K562 (cell line): ENCODE measurements around the gene INCA1. TPM values are rescaled to one million over a fixed set of nuclear protein-coding genes. Genes with fewer than 3 reads are reported as not detected.

Experiments used
- BDP1 ChIP-seq: IDR thresholded peaks from 3 replicates; pipeline ENCODE4 v1.6.1; 2011; ENCODE audit not compliant: insufficient read length, insufficient read depth
- CREB1 ChIP-seq, 2 experiments: sonication (generic) in 1 of 2; formaldehyde crosslinking in 1 of 2; IDR thresholded peaks; 2 replicates each; pipeline versions ENCODE4 v1.6.1 to v1.8.0; 2012 to 2022; ENCODE audit warnings: inconsistent platforms in 1 of 2, mild to moderate bottlenecking in 1 of 2, missing genetic modification reagents in 1 of 2, moderate library complexity in 1 of 2
- DPF2 ChIP-seq: fragments of 450-650 bp; IDR thresholded peaks from 2 replicates; pipeline ENCODE4 v1.6.1; 2016
- FOXK2 ChIP-seq, 2 experiments: fragments of 450-650 bp; IDR thresholded peaks in 1 of 2; conservative IDR thresholded peaks in 1 of 2; 2 replicates each; pipeline ENCODE4 v1.6.1; 2016; ENCODE audit warnings: low read depth in 2 of 2, mild to moderate bottlenecking in 1 of 2
- GTF2A2 ChIP-seq: IDR thresholded peaks from 2 replicates; pipeline ENCODE4 v1.6.1; 2016; ENCODE audit warnings: mild to moderate bottlenecking, missing genetic modification characterization, missing compliant biosample characterization
- HIVEP1 ChIP-seq: fragments of 250-450 bp; sonication (Bioruptor Pico); IDR thresholded peaks from 2 replicates; pipeline ENCODE4 v1.4.0; 2020; ENCODE audit warnings: mild to moderate bottlenecking
- MITF ChIP-seq: IDR thresholded peaks from 2 replicates; pipeline ENCODE4 v1.6.1; 2014; ENCODE audit warnings: antibody characterized with exemption
- MXD1 ChIP-seq: fragments of 250-450 bp; sonication (Bioruptor Pico); IDR thresholded peaks from 2 replicates; pipeline ENCODE4 v1.8.0; 2021; ENCODE audit warnings: borderline replicate concordance, mild to moderate bottlenecking, moderate library complexity; ENCODE audit not compliant: poor library complexity, severe bottlenecking
- NFXL1 ChIP-seq: fragments of 450-650 bp; formaldehyde crosslinking; IDR thresholded peaks from 2 replicates; pipeline ENCODE4 v1.4.0; 2021; ENCODE audit warnings: mild to moderate bottlenecking
- RREB1 ChIP-seq: fragments of 250-450 bp; sonication (Bioruptor Pico); IDR thresholded peaks from 2 replicates; pipeline ENCODE4 v1.4.0; 2020
- TEAD4 ChIP-seq, 2 experiments: sonication (generic) in 1 of 2; formaldehyde crosslinking in 1 of 2; IDR thresholded peaks; 2 replicates each; pipeline versions ENCODE4 v1.6.1 to v1.8.0; 2012 to 2022; ENCODE audit warnings: borderline replicate concordance in 1 of 2, inconsistent platforms in 1 of 2, low read length in 1 of 2, mild to moderate bottlenecking in 1 of 2, missing genetic modification reagents in 1 of 2
- ZFP1 ChIP-seq: fragments of 450-650 bp; formaldehyde crosslinking; IDR thresholded peaks from 2 replicates; pipeline ENCODE4 v1.4.0; 2020; ENCODE audit warnings: mild to moderate bottlenecking, mixed read lengths
- ZMIZ1 ChIP-seq, 2 experiments: fragments of 150-350 bp in 1 of 2; IDR thresholded peaks; 2 replicates each; pipeline ENCODE4 v1.6.1; 2012 to 2016; ENCODE audit warnings: low read depth in 2 of 2, low read length in 2 of 2, mild to moderate bottlenecking in 1 of 2, moderate library complexity in 1 of 2
- ZNF57 ChIP-seq: fragments of 450-650 bp; formaldehyde crosslinking; IDR thresholded peaks from 2 replicates; pipeline ENCODE4 v1.4.0; 2020; ENCODE audit warnings: mild to moderate bottlenecking, moderate library complexity
- polyA plus RNA-seq, 8 experiments: library from polyadenylated mRNA; depleted of rRNA in 4 of 8; stranded (reverse) in 5 of 8; unstranded in 3 of 8; fragments of >200 nt; fragmentation: Nextera tagmentation in 2 of 8; fragmentation: Illumina TruSeq in 1 of 8; extraction: Ambion mirVana in 2 of 8; extraction: Trizol in 1 of 8; gene quantifications; 2 replicates each; pipeline versions ENCODE4 v1.2.1 to v1.2.3, GENCODE V29; 2011 to 2014; ENCODE audit warnings: inconsistent platforms in 1 of 8, missing spikeins in 1 of 8
- total RNA-seq, 7 experiments: library from RNA; depleted of rRNA in 6 of 7; stranded (reverse); fragments of >200 nt in 6 of 7; fragmentation: Illumina TruSeq in 2 of 7; extraction: Trizol in 2 of 7; gene quantifications; 2 replicates each; pipeline versions ENCODE4 v1.2.1 to v1.2.3, GENCODE V29; 2011 to 2021; ENCODE audit warnings: low replicate concordance in 1 of 7

The INCA1 gene
- total and polyA plus RNA-seq, 9 of the 15 experiments (the other 6 are each of a cell fraction or from before 2014, with no cell fraction given) = 0.08 to 0.50 (median 0.13) TPM; not detected in 4

GRCh38 chr17:4986951-4987766, 10.2 kb downstream of the INCA1 start, which contains the start of gene CAMTA2 (continued):
- TF ChIP-seq RREB1 (CRISPR knock-in tag) (0 out of 2 replicates have a peak, but pooled peaks have one; percentile 16), ZNF57 (CRISPR knock-in tag) (no peak), MXD1 (CRISPR knock-in tag) (no peak), TEAD4 (IDR thresholded peaks at IDR 0.05; ENCODE audit: low read length) (no peak), TEAD4 (CRISPR knock-in tag; IDR thresholded peaks at IDR 0.05; ENCODE audit: borderline replicate concordance) (no peak), MITF (no peak), CREB1 (IDR thresholded peaks at IDR 0.05) (peak; percentile 78), CREB1 (CRISPR knock-in tag; IDR thresholded peaks at IDR 0.05) (peak; percentile 80), HIVEP1 (CRISPR knock-in tag) (no peak), GTF2A2 (tag) (no peak), ZMIZ1 (IDR thresholded peaks at IDR 0.05; ENCODE audit: low read depth in 2 of 2, low read length in 2 of 2) (no peak), DPF2 (no peak), ZFP1 (CRISPR knock-in tag) (no peak), BDP1 (no peak), FOXK2 (conservative IDR thresholded peaks at IDR 0.05 in 1 of 2, IDR thresholded peaks at IDR 0.05 in 1 of 2; ENCODE audit: low read depth in 2 of 2) (no peak), NFXL1 (CRISPR knock-in tag) (no peak)
